ENCODE measurements around the gene PAX5.

PAX5 gene

GRCh38 chr9:36897478-36897877 lies 136.6 kb downstream of the PAX5 start:
- no peak for DNase-seq

DNA sequence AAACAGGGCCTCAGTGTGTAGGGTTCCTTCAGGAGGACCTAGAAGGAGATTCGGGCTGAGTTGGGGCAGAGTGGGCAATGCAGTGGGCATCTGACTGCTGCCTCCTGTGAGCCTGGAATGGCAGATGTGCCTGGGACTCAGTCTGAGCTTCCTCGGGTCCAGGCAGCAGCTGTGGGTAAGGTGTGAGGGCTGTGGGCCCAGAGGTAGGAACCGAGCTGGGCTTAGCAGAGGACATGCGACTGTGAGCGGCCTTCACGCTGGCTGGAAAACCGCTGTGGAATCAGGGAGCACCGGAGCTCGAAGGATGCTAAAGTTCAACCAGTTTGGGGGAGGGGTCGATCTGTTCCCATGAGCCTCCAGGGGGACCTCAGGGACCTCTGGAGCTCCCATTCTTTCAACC lies 137.0 kb downstream of the PAX5 start:
- DNase-seq: no peak

- DNase-seq: no peak
Observed at GRCh38 chr9:36896296-36896695, 137.8 kb downstream of the PAX5 start.

DNA sequence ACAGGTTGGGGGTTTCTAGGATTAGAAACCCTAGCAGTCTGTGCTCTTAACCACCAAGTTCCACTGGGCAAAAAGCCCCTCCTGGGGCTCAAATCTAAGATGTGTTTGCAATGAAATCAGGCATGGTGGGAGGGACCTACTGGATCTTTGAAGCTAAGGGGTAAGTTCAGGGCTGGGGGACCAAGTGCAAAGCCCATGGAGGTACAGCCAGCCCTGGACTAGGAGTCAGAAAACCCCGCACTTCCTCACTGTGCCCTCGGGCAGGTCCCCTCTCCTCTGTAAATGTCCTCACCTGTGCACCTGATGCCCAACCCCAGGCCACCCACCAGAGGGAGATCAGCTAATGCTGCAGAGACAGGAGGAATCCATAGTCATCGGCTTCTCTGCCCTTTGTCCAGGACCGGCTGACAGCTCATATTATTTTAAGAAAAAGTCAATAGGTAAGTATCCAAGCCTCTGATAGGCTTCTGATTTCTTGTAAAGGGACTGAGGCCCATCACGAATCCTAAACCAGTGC lies 138.3 kb downstream of the PAX5 start:
- DNase-seq: no peak

DNA sequence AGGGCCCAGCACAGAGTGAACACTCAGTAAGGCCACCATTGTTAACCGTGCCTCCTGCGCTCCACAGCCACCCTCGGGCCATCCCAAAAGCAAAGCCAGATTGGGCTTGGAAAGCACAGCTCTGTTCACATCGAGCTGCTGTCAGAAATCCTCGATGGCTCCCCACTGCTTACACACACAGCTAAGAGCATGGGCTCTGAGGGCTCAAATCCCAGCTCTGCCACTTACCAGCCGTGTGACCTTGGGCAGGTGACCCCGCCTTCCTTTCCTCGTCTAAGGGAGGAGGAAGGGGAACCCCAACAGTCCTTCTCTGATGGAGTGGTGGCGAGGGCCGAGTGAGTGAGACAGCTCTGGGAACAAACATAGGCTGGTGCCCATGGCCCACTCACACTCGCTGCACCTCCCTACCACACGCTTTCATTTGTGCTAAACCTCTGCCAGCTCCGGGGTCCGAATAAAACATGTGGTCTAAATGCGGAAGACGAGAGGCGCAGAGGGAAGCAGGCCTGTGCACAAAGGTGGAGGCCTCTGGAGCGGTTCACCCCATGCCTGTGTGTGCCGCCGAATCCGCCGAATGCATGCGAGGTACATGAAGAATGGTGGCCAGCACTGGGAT lies 139.3 kb downstream of the PAX5 start:
- no peak for DNase-seq

DNA sequence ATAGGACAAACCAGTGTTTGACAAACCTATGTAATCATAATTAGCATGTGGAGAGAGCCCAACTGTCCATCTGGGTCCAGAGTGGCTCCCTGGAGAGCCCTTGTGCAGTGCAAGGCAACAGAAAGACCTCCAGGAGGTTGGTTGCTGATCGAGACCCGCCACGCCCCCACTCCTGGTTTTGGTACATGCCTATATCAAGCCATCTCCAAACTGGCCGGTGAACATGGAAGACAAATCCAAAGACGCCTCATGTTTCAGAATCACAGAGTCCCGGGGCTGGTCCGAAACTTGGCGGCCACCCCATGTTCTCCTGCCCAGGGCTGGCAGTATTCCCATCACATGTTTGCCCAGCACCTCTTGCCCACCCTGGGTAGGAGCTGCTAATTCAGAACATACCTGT lies 140.2 kb downstream of the PAX5 start:
- no peak for DNase-seq

DNA sequence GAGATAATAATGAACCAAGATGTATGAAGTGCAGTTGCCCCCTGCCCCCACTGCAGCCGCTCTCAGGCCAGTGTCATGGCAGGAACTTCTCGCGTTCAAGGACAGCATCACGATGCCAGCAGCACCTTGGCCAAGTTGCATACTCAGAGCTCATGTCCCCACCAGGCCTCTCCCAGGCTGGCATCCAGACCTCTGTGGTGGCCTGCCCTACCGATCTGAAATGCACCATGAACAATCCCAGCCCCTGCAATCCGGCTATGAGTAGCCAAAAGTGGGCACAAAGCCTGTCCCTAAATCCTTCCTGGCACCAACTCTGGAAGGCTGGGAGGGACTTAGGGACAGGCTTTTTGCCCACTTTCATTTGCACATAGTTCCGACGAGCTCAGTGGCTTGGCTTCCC lies 140.9 kb downstream of the PAX5 start:
- no peak for DNase-seq

- no peak for DNase-seq
Observed at GRCh38 chr9:36892279-36892678, 141.8 kb downstream of the PAX5 start.

GRCh38 chr9:36891341-36891811 lies 142.7 kb downstream of the PAX5 start:
- DNase-seq: no peak

DNA sequence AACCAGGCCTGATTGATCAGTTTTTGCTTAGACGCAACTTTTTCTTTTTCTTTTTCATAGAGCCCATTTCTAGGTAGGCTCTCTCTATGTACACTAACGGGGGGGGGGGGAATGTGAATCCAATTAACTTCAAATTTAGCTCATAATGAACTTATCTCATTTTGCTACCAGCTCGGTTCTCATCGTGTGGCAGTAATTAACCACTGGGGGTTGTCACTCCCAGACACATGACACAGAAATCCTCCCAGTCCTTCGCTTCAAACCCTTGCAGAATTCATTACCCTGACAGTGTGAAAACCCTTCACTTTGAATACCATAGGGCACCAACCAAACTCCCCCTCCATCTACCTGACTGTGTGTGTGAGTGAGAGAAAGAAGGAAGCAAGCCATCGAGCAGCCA lies 144.2 kb downstream of the PAX5 start:
- no peak for DNase-seq

DNA sequence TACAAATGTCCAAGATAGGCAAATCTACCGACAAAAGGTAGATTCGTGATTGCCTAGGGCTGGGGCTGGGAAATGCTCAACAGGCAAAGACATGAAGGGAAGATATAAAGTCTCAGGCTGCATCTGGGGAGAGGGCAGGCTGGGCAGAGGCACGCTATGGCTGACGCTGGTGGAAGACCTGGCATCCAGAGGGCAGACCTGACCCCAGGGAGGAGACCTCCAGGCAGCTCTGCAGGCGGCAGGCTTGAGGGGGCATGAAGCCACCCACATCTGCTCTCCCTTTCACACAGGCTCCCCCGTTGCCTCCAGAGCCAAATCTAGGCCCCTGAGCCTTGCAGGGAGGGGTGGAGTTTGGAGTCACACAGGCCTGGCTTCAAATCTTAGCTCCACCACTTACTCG lies 145.5 kb downstream of the PAX5 start:
- DNase-seq: no peak

DNA sequence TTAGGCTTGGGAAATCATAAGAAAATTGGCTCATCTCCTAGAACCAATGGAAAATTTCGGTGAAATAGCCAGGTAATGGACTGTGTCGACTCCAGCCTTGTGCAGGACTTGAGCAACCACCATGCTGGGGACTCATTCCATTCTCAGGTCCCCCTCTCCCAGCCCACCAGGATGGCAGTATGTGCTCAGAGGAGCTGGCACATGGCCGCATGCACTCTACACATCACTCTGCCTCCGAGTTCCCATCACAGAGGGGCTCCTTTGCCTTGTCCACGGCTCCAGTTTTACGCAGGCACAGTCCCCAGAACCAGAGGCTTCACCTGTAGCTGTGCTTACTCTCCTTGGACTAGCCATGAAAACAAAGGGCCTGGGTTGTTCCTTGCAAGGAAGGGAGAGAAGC lies 149.3 kb downstream of the PAX5 start:
- no peak for DNase-seq

GRCh38 chr9:36882594-36882993 lies 151.5 kb downstream of the PAX5 start:
- DNase-seq: no peak

DNA sequence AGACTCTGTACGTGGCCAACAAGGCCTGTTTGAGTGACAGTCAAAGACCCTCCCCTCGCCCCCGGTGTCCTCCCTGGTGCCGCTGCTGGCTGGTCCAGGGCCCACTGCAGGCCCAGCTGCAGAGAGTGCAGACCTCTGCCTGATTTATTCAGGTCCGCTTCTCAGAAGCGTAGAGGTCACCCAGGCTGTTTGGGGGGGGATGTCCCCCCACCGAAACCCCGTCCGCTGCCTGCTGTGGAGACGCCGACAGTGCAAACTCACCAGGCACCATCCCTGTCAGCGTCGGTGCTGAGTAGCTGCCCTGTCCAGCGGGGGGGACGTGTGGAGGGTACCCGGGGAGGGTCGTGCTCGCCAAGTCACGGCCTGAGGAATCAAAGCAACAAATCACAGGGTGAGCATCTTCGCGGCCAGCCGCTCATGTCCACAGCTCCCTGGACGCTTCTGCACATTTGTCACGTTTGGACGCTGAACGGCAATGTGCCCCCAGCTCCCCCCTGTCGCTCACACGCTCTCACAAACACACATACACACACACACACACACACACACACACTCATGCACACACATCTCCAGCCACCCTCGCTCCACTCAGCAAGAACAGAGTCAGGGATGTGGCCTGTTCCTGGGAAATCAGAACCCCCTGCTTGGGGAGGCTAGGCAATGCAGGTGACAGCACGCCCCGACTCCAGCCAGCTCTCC lies 152.2 kb downstream of the PAX5 start:
- no peak for DNase-seq

GRCh38 chr9:36881316-36881715 lies 152.8 kb downstream of the PAX5 start:
- no peak for DNase-seq

DNA sequence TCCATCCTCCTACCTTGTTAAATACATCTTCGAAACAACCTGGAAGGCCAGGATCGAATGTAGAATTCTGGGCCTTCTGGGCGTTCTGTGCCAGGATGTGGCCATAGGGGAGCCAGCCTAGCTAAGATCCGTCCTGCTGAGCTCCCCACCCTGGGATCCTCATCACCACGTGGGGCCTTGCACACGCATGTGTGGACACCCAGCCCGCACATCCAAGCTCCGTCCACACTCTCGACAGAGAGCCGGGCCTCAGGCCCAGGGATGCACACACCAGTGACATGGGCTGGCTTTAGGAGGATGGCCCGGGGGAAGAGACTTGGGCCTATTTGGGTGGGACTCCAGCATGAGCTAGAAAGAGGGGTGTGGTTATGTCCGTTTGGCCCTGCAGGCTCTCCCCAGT lies 154.0 kb downstream of the PAX5 start:
- no peak for DNase-seq

DNA sequence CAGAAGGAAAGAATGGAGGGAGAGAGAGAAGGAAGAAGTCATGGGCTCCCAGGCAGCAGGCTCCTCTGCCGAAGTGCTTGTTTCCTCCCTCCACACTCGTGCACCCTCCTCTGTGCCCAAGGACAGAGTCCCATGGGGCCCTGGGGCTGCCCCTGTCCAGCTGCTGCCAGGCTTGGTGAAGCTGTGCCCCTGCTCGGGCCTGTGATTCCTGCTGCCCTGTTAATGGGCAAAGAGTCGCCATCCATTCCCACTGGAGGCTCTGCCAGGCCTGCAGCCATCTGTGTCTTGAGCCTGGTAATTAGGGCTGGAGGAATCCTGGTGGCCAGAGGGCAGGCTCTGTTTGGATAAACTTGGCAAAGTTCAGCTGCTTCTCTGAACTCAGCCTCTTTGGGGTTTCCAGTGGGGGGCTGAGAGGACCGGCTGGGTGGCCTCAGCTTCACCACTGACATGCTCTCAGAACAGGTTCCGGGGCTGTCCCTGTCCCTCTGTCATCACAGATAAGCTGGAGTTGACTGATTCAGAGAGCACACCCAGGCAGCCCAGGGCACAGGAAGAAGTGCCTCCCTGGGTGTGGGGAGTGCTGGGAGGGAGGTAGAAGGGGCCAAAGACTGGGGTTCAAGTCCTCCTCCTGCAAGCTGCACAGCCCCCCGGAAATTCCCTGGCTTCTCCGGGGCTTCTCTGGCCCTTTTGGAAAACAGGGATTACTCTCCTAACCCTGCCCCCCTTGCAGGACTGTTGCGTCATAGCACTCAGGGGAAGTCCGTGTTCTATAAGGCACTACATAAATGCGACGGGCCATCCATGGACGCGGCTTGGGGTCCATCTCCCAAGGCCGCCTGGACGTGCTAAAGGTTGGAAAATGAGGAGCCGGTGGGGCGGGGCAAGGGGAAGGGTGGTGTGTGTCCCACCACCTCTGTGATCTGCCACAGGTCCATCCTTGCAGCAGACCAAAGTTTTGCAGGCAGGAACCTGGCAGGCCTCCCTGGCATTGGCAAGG lies 154.8 kb downstream of the PAX5 start:
- DNase-seq: no peak

- no peak for DNase-seq
Observed at GRCh38 chr9:36877239-36877638, 156.8 kb downstream of the PAX5 start.

DNA sequence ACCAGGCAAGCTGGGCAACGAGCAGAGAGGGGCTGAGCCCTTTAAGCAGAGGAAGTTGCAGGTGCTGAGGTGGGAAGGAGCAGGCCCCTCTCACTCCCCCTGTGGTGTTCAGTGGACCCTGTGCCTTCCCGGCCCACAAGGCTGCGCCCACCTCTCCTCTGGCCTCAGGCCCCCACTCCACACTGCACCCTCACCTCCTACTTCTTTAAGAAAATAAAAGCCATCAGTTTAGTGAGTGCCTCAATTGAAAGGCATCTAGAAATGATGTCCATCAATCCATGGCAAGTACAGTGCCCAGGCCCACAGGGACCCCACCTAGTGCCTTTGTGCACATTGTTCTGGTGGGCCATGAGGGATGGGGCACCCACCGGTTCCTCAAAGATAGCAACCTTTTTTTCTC lies 158.0 kb downstream of the PAX5 start:
- no peak for DNase-seq

DNA sequence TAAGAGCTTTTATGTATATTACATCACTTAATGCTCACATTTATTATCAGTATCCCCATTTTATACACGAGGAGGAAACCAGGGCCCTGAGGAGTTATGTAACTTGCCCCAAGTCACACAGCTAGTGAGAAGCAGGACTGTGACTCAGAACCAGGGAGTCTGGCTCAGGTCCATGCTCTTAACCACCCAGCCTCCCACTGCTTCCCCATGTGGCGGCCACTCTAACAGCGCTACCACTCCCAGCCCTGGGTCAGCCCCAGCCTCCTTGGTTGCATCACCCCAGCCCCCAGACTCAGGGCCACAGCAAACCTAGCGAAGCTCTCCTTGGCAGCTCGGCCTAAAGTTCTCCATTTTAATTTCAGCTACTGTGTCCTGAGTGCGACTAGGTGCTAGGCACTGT lies 159.1 kb downstream of the PAX5 start:
- peak; percentile 39 for DNase-seq

GRCh38 chr9:36874261-36874660 lies 159.8 kb downstream of the PAX5 start:
- DNase-seq: no peak

DNA sequence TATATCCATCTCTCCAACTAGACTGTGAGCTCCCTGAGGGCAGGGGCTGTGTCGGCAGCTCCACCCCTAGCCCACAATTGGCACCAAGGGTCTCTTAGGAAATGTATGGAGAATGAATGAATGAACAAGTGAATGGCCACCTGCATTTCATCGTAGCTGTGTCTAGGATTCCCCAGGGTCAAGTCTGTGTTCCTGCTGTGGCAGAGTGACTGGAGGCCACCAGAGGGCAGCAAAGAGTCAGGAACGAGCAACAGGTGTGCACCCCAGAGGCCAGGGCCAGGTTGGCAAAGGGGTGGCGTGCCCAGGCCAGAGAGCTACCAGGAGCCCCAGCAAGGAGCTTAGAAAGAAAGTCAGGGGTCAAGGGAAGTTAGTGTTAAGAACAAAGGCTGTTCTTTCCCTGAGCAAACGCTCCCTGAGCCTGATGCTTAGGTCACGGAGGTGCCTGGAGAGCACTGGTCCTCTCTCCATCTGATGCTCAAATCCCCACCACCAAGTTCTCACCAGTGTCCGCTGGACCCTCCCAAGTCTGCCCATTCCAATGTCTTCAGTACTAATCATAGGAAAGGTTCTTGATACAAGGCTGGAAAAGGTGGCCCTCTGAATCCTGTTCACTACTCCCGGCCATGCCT lies 160.7 kb downstream of the PAX5 start:
- DNase-seq: peak; percentile 31

DNA sequence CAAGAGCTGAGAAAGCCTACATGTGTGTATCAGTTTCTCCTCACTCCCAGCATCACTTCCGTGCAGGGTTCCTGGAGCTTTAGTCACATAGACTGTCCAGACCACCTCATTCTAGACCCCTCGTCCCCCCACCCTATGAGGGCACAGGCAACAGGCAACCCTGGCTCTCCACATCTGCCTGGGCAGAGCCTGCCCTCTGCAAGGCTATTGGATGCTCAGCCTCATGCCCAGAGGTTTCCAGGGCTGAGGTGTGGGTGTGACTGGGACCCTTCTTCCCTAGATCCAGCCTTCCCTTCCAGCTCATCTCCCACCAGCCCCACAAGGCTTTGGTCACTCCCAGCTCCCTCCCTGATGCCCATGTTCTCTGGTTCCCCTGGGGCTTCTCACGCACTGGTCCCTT lies 161.4 kb downstream of the PAX5 start:
- no peak for DNase-seq

Data from HCEC 1CT (cell line).